PFSK-1 (cell line): Measurements from ENCODE around the gene LCP2.

Experiments
- FOXP2 ChIP-seq: optimal IDR thresholded peaks from 2 replicates; pipeline ENCODE3; 2011; ENCODE audit warnings: borderline replicate concordance, control low read depth, inconsistent platforms; ENCODE audit not compliant: insufficient read depth; ENCODE audit errors: extremely low read length, extremely low read depth
- POLR2AphosphoS5 ChIP-seq: IDR thresholded peaks from 2 replicates; pipeline ENCODE4 v1.6.1; 2012; ENCODE audit warnings: low read depth, mild to moderate bottlenecking, control low read depth, low read length, moderate library complexity
- REST ChIP-seq, 2 experiments: IDR thresholded peaks; 2 replicates each; pipeline versions ENCODE4 v1.6.1 to v1.8.0; 2011 to 2012; ENCODE audit warnings: low read depth in 2 of 2, low read length in 2 of 2, control low read depth in 1 of 2, inconsistent platforms in 1 of 2, mild to moderate bottlenecking in 1 of 2, moderate library complexity in 1 of 2; ENCODE audit not compliant: insufficient read depth in 1 of 2
- SIN3A ChIP-seq: IDR thresholded peaks from 2 replicates; pipeline ENCODE4 v1.6.1; 2012; ENCODE audit warnings: mild to moderate bottlenecking, low read length, moderate library complexity, borderline replicate concordance; ENCODE audit not compliant: insufficient read depth
- TAF1 ChIP-seq: IDR thresholded peaks from 2 replicates; pipeline ENCODE4 v1.6.1; 2012; ENCODE audit warnings: low read length, control low read depth, borderline replicate concordance; ENCODE audit not compliant: insufficient read depth

Gene LCP2

GRCh38 chr5:170246126-170246870 lies 51.3 kb downstream of the LCP2 start:
- TF ChIP-seq REST (IDR thresholded peaks at IDR 0.05; ENCODE audit: insufficient read depth in 1 of 2, low read depth in 2 of 2, low read length in 2 of 2) (no peak), FOXP2 (no peak), POLR2AphosphoS5 (no peak), TAF1 (no peak), SIN3A (no peak)

- TF ChIP-seq FOXP2 (no peak), REST (IDR thresholded peaks at IDR 0.05; ENCODE audit: insufficient read depth in 1 of 2, low read depth in 2 of 2, low read length in 2 of 2) (no peak), TAF1 (no peak), SIN3A (no peak), POLR2AphosphoS5 (no peak)
Observed at GRCh38 chr5:170238456-170239196, 59.0 kb downstream of the LCP2 start.

GRCh38 chr5:170235876-170236864 lies 61.4 kb downstream of the LCP2 start:
- TF ChIP-seq SIN3A (no peak), FOXP2 (no peak), REST (IDR thresholded peaks at IDR 0.05; ENCODE audit: insufficient read depth in 1 of 2, low read depth in 2 of 2, low read length in 2 of 2) (no peak), TAF1 (no peak), POLR2AphosphoS5 (no peak)

GRCh38 chr5:170233358-170233892 lies 64.2 kb downstream of the LCP2 start:
- no peak for TF ChIP-seq TAF1
- no peak for TF ChIP-seq FOXP2
- no peak for TF ChIP-seq POLR2AphosphoS5
- no peak for TF ChIP-seq SIN3A
- TF ChIP-seq REST (IDR thresholded peaks at IDR 0.05; ENCODE audit: insufficient read depth in 1 of 2, low read depth in 2 of 2, low read length in 2 of 2): no peak
